Prostate gland (tissue), 2 donors: ENCODE results near the gene RYR3.

Experiments used
- CTCF ChIP-seq, 4 experiments: fragments of 200-600 bp in 2 of 4; fragments of 450-650 bp in 2 of 4; sonication (generic) in 2 of 4; IDR thresholded peaks; 1 replicate in 3 of 4; 2 replicates in 1 of 4; pipeline ENCODE4 v1.5.1; 2016 to 2019; ENCODE audit warnings: antibody characterized with exemption in 4 of 4, mild to moderate bottlenecking in 2 of 4, moderate library complexity in 2 of 4
- POLR2A ChIP-seq: fragments of 450-650 bp; IDR thresholded peaks from one replicate; pipeline ENCODE4 v1.6.1; 2016; ENCODE audit warnings: antibody characterized with exemption, mild to moderate bottlenecking

GRCh38 chr15:33766389-33766788, 455.6 kb downstream of the RYR3 start:
- TF ChIP-seq CTCF (IDR thresholded peaks at IDR 0.05) (no peak), POLR2A (no peak)
